Loucy (cell line): ENCODE results near the gene HOXC4.

ENCODE experiments used
- EZH2phosphoT487 ChIP-seq: fragments of 200-600 bp; IDR thresholded peaks from 2 replicates; pipeline ENCODE4 v1.6.1; 2018; ENCODE audit warnings: antibody characterized with exemption, mild to moderate bottlenecking, moderate library complexity, borderline replicate concordance
- TF ChIP-seq, protein P1 (sequence below): fragments of 200-600 bp; sonication (generic); conservative IDR thresholded peaks from 2 replicates; pipeline ENCODE4 v1.5.1; 2014; ENCODE audit warnings: mild to moderate bottlenecking, antibody characterized with exemption, low read length

DNA sequence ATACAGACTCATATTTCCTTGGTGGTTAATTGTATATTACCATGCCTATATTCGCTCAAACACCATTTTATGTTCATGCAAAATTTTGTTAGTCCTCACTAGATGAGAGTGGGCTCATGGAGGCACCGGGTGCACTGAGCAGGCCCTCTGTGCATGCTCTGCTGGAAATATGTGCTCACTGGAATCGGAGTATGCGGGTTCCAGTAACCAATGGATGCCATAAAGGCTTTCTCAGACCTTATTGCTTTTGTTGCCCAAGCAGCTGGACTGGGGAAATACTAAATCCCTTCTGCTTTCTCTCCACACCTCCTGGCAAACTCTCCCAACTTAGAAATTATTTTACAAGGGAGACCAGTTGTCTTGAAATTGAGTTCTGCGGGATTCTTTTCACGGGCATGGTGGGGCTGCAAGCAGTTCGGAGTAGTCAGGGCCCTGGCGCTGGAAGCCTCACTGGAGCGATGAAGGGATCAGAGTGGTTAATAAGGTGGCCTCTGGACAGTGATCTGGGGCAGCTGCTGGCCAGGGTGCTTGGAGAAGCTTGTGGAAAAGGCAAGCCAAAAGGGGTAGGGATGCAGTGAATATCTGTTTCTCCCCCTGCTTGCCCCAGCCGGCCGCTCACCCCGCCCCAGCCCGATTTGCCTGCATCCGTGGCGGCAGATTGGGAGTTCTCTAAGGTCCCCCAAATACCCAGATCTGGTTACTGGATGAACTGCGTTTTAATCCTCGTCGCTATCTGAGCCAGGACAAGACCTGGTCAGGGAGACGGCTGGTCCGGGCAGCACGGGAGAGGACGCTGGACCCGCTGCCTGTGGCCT, 32.8 kb upstream of the HOXC4 start:
- TF ChIP-seq, protein P1, sequence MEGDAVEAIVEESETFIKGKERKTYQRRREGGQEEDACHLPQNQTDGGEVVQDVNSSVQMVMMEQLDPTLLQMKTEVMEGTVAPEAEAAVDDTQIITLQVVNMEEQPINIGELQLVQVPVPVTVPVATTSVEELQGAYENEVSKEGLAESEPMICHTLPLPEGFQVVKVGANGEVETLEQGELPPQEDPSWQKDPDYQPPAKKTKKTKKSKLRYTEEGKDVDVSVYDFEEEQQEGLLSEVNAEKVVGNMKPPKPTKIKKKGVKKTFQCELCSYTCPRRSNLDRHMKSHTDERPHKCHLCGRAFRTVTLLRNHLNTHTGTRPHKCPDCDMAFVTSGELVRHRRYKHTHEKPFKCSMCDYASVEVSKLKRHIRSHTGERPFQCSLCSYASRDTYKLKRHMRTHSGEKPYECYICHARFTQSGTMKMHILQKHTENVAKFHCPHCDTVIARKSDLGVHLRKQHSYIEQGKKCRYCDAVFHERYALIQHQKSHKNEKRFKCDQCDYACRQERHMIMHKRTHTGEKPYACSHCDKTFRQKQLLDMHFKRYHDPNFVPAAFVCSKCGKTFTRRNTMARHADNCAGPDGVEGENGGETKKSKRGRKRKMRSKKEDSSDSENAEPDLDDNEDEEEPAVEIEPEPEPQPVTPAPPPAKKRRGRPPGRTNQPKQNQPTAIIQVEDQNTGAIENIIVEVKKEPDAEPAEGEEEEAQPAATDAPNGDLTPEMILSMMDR = no peak
- no peak for TF ChIP-seq EZH2phosphoT487
